Stimulated activated CD8-positive, alpha-beta memory T cell treated with anti-CD3 and anti-CD28 coated beads, Interleukin-15, amount 100 ng/mL, for 4 hours (primary cell): ENCODE data around the gene CCL5.

ENCODE experiments used
- DNase-seq, 2 donors: peaks; one replicate each; pipeline ENCODE4 v3.0.0-alpha.2; 2020; ENCODE audit warnings: low read depth in 2 of 2

CCL5 gene

GRCh38 chr17:35879773-35880654, at the start of gene CCL5:
Gene CCL5 (minus strand): TSS chr17:35880360.
- peak in 1 of 2 donors; percentile 47 for DNase-seq

GRCh38 chr17:35927714-35928113, 47.6 kb upstream of the CCL5 start:
- DNase-seq, result no peak

GRCh38 chr17:35923609-35924114, 43.5 kb upstream of the CCL5 start:
- no peak for DNase-seq

GRCh38 chr17:35920229-35920628, 40.1 kb upstream of the CCL5 start:
- no peak for DNase-seq

- DNase-seq, result no peak
Observed at GRCh38 chr17:35918665-35919064, 38.5 kb upstream of the CCL5 start.

- no peak for DNase-seq
Observed at GRCh38 chr17:35917519-35918213, 37.5 kb upstream of the CCL5 start.

- DNase-seq, result no peak
Observed at GRCh38 chr17:35915153-35915964, 35.2 kb upstream of the CCL5 start.

- no peak for DNase-seq
Observed at GRCh38 chr17:35914354-35914753, 34.2 kb upstream of the CCL5 start.

- no peak for DNase-seq
Observed at GRCh38 chr17:35913609-35914008, 33.4 kb upstream of the CCL5 start.

- DNase-seq, result no peak
Observed at GRCh38 chr17:35912942-35913341, 32.8 kb upstream of the CCL5 start.

- DNase-seq, result no peak
Observed at GRCh38 chr17:35912339-35912912, 32.3 kb upstream of the CCL5 start.

GRCh38 chr17:35909408-35909807, 29.2 kb upstream of the CCL5 start:
- no peak for DNase-seq

- no peak for DNase-seq
Observed at GRCh38 chr17:35907691-35908090, 27.5 kb upstream of the CCL5 start.

GRCh38 chr17:35906926-35907637, 26.9 kb upstream of the CCL5 start:
- DNase-seq, result no peak

- DNase-seq, result no peak
Observed at GRCh38 chr17:35906191-35906925, 26.2 kb upstream of the CCL5 start.

- no peak for DNase-seq
Observed at GRCh38 chr17:35903451-35903850, 23.3 kb upstream of the CCL5 start.

- no peak for DNase-seq
Observed at GRCh38 chr17:35901631-35902175, 21.5 kb upstream of the CCL5 start.

- DNase-seq, result no peak
Observed at GRCh38 chr17:35900708-35901480, 20.7 kb upstream of the CCL5 start.

GRCh38 chr17:35900280-35900679, 20.1 kb upstream of the CCL5 start:
- DNase-seq, result no peak
